COR-L47 (cell line): ENCODE measurements around the gene MAMLD1.

Source experiments
- DNase-seq: peaks from one replicate; lab custom pipeline; 2025; lab: John Stamatoyannopoulos, UW

Gene MAMLD1

GRCh38 chrX:150531467-150531866 lies 168.3 kb downstream of the MAMLD1 start:
- DNase-seq = no peak

GRCh38 chrX:150533863-150534262 lies 170.7 kb downstream of the MAMLD1 start:
- no peak for DNase-seq

- DNase-seq = no peak
These were observed 173.5 kb downstream of the MAMLD1 start for GRCh38 chrX:150536455-150537116.

- DNase-seq = no peak
These were observed 174.7 kb downstream of the MAMLD1 start for GRCh38 chrX:150537851-150538250.

GRCh38 chrX:150540965-150541364 lies 177.8 kb downstream of the MAMLD1 start:
- DNase-seq = no peak

- DNase-seq = no peak
These were observed 179.7 kb downstream of the MAMLD1 start for GRCh38 chrX:150542846-150543229.

- DNase-seq = no peak
These were observed 180.4 kb downstream of the MAMLD1 start for GRCh38 chrX:150543230-150544155.

GRCh38 chrX:150544222-150544787 lies 181.2 kb downstream of the MAMLD1 start:
- no peak for DNase-seq

- no peak for DNase-seq
These were observed 182.0 kb downstream of the MAMLD1 start for GRCh38 chrX:150544835-150545770.

GRCh38 chrX:150546711-150547153 lies 183.6 kb downstream of the MAMLD1 start:
- DNase-seq = no peak

GRCh38 chrX:150547375-150548115 lies 184.4 kb downstream of the MAMLD1 start:
- no peak for DNase-seq

- DNase-seq = no peak
These were observed 185.1 kb downstream of the MAMLD1 start for GRCh38 chrX:150548251-150548650.

- no peak for DNase-seq
These were observed 185.6 kb downstream of the MAMLD1 start for GRCh38 chrX:150548684-150549083.

- DNase-seq = no peak
These were observed 188.8 kb downstream of the MAMLD1 start for GRCh38 chrX:150551963-150552362.

- no peak for DNase-seq
These were observed 195.3 kb downstream of the MAMLD1 start for GRCh38 chrX:150558424-150558823.
